Ascending aorta (tissue), 2 donors: Measurements from ENCODE around the gene SELENOI. TPM values are rescaled to one million over a fixed set of nuclear protein-coding genes. Genes with fewer than 3 reads are reported as not detected.

Source experiments
- DNase-seq, 2 donors: peaks; one replicate each; pipeline ENCODE4 v3.0.0-alpha.2; 2019; ENCODE audit warnings: low spot score in 2 of 2
- H3K27ac ChIP-seq, 2 donors: fragments of 200-600 bp; sonication (generic); one replicate each; pipeline ENCODE4 v1.5.1; 2016 to 2017; ENCODE audit warnings: mild to moderate bottlenecking in 1 of 2
- H3K27me3 ChIP-seq: fragments of 200-600 bp; sonication (generic); one replicate; pipeline ENCODE4 v1.5.1; 2017
- H3K36me3 ChIP-seq, 2 donors: fragments of 200-600 bp; sonication (generic); one replicate each; pipeline ENCODE4 v1.5.1; 2016
- H3K4me1 ChIP-seq, 2 donors: fragments of 200-600 bp; sonication (generic); one replicate each; pipeline ENCODE4 v1.5.1; 2016 to 2017; ENCODE audit warnings: mild to moderate bottlenecking in 1 of 2
- H3K4me3 ChIP-seq, 2 donors: fragments of 200-600 bp; sonication (generic); one replicate each; pipeline ENCODE4 v1.5.1; 2016 to 2017; ENCODE audit warnings: mild to moderate bottlenecking in 1 of 2
- H3K9me3 ChIP-seq, 2 donors: fragments of 200-600 bp; sonication (generic); one replicate each; pipeline ENCODE4 v1.5.1; 2016
- CTCF ChIP-seq, 3 experiments: fragments of 200-600 bp in 2 of 3; fragments of 450-650 bp in 1 of 3; sonication (generic) in 2 of 3; IDR thresholded peaks; one replicate each; pipeline ENCODE4 v1.5.1; 2016 to 2019; ENCODE audit warnings: antibody characterized with exemption in 3 of 3, mild to moderate bottlenecking in 1 of 3, moderate library complexity in 1 of 3
- intact Hi-C: fragments of 100-400 bp; cut with DNase I; formaldehyde crosslinking; loops from one replicate; pipeline ENCODE4 v1.15.1; 2023
- total RNA-seq: library from RNA; depleted of rRNA; stranded (reverse); fragments of >200 nt; gene quantifications from one replicate; pipeline ENCODE4 v1.1.0, GENCODE V29; 2016

Gene SELENOI
- total RNA-seq, 1 donor from 2014 or later: 2.2 TPM

GRCh38 chr2:26414311-26414710 lies 68.4 kb downstream of the SELENOI start:
- no peak overlapping the region for H3K4me3 ChIP-seq
- TF ChIP-seq CTCF (IDR thresholded peaks at IDR 0.05): no peak
- no peak overlapping the region for H3K27ac ChIP-seq
- H3K4me1 ChIP-seq: no peaks in the 10 kb centered on the region
- no peaks in the 10 kb centered on the region for H3K9me3 ChIP-seq
- DNase-seq: no peak
- no peaks in the 10 kb centered on the region for H3K27me3 ChIP-seq
- intact Hi-C loops: no loop called here
- no peaks in the 10 kb centered on the region for H3K36me3 ChIP-seq

DNA sequence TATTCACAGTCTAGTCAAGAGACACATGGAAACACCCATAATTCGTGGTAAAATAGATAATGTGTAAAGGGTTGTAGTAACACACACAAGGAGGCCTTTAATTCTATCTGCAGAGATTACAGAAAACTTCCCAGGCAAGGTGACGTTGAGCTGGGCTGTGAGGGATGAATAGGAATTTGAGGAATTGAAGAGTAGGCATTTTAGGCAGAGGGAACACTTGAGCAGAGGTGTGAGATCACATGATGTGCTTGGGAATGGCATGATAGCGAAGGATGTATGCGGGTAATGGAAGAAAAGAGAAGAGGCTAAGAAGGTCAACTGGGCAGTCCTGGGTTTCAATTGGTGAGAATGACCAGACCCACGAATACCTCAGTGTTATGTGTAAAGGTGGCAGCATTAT lies 76.0 kb downstream of the SELENOI start:
- H3K4me3 ChIP-seq: no peak overlapping the region
- no peak for DNase-seq
- intact Hi-C loops: no loop called here
- no peaks in the 10 kb centered on the region for H3K9me3 ChIP-seq
- no peaks in the 10 kb centered on the region for H3K4me1 ChIP-seq
- no peaks in the 10 kb centered on the region for H3K36me3 ChIP-seq
- H3K27me3 ChIP-seq: no peaks in the 10 kb centered on the region
- no peak for TF ChIP-seq CTCF (IDR thresholded peaks at IDR 0.05)
- no peak overlapping the region for H3K27ac ChIP-seq

GRCh38 chr2:26422947-26423629 lies 77.1 kb downstream of the SELENOI start:
- TF ChIP-seq CTCF (IDR thresholded peaks at IDR 0.05): no peak
- H3K4me3 ChIP-seq: no peak overlapping the region
- no peaks in the 10 kb centered on the region for H3K9me3 ChIP-seq
- no peaks in the 10 kb centered on the region for H3K36me3 ChIP-seq
- H3K4me1 ChIP-seq: no peaks in the 10 kb centered on the region
- no peaks in the 10 kb centered on the region for H3K27me3 ChIP-seq
- H3K27ac ChIP-seq: no peak overlapping the region
- DNase-seq: no peak
- intact Hi-C loops: no loop called here

DNA sequence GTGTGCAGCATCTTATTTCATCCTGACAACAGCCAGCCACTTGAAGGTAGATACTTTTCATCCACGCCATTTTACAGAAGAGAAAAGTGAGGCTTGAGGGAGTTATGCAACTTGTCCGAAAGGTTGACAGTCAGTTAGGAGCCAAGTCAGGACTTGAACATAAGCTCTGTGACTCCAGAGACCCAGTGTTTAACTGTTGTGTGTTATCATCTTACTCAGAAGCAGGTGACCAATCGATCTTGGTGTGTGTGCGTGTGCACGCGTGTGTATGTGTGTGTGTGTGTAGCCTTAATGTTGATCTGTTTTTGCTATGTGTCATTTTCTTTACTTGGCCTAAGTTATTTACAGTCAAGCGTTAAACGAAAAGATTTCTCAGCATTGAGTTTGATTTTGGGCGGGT lies 77.8 kb downstream of the SELENOI start:
- TF ChIP-seq CTCF (IDR thresholded peaks at IDR 0.05): no peak
- Histone ChIP-seq H3K27me3 (no peaks in the 10 kb centered on the region), H3K9me3 (no peaks in the 10 kb centered on the region), H3K36me3 (no peaks in the 10 kb centered on the region), H3K4me3 (no peak overlapping the region), H3K27ac (no peak overlapping the region), H3K4me1 (no peaks in the 10 kb centered on the region)
- intact Hi-C loops: no loop called here
- no peak for DNase-seq

DNA sequence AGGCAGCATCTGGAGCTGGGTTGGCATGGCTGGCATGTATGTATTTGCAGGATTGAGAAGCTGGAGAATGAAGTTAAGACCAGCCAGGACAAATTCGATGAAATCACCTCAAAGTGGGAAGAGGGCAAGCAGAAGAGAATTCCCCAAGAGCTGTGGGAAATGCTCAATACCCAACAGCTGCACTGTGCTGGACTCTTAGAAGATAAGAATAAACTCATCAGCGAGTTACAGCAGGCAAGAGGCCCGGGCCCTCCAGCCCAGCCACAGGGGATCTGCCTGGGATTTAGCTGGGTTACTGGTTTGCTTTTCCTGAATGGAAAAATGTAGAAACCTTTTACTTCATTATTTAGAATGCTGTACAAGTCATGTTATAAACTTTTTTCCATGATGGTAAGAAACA lies 78.3 kb downstream of the SELENOI start:
- no peaks in the 10 kb centered on the region for H3K27me3 ChIP-seq
- no peaks in the 10 kb centered on the region for H3K36me3 ChIP-seq
- TF ChIP-seq CTCF (IDR thresholded peaks at IDR 0.05): no peak
- H3K9me3 ChIP-seq: no peaks in the 10 kb centered on the region
- intact Hi-C loops: no loop called here
- no peak overlapping the region for H3K27ac ChIP-seq
- DNase-seq: no peak
- no peak overlapping the region for H3K4me3 ChIP-seq
- H3K4me1 ChIP-seq: no peaks in the 10 kb centered on the region

DNA sequence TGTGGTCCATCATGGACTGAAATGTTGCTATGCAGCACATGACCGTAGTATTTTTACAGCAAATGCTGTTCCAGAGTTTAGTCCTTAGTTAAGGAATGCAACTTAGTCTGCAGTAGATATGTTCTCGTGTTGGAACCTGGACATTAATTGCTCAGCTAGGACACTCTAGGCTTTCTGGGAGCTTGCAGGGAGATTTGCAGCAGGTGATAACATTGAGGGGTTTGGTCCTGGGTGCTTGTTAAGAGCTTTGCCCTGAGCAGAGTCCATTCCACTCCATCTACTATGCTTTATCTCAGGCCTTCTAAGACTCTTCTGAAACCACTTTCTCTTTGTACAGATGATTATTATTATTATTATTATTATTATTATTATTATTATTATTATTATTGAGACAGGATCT lies 82.9 kb downstream of the SELENOI start:
- DNase-seq: no peak
- intact Hi-C loops: no loop called here
- no peak overlapping the region for H3K27ac ChIP-seq

More for the DNA sequence above, 82.9 kb downstream of the SELENOI start:
- H3K36me3 ChIP-seq: no peaks in the 10 kb centered on the region
- no peaks in the 10 kb centered on the region for H3K9me3 ChIP-seq
- no peaks in the 10 kb centered on the region for H3K27me3 ChIP-seq
- H3K4me1 ChIP-seq: no peaks in the 10 kb centered on the region
- H3K4me3 ChIP-seq: no peak overlapping the region
- no peak for TF ChIP-seq CTCF (IDR thresholded peaks at IDR 0.05)
